Cardiac fibroblast (primary cell): ENCODE results near the gene HHAT.

ENCODE experiments used
- DNase-seq, 2 donors: peaks; one replicate each; pipeline versions ENCODE4 v3.0.0 to v3.0.0-alpha.2; 2010; ENCODE audit warnings: low read depth in 2 of 2
- H3K4me3 ChIP-seq, 2 donors: replicated peaks in 1 of 2; 1 replicate in 1 of 2; 2 replicates in 1 of 2; pipeline ENCODE4 v1.5.1; 2011; ENCODE audit warnings: low read depth in 2 of 2, low read length in 2 of 2, mild to moderate bottlenecking in 2 of 2, moderate library complexity in 1 of 2
- CTCF ChIP-seq: IDR thresholded peaks from one replicate; pipeline ENCODE4 v1.5.1; 2011; ENCODE audit warnings: low read depth, mild to moderate bottlenecking, low read length, inconsistent platforms

Gene HHAT

DNA sequence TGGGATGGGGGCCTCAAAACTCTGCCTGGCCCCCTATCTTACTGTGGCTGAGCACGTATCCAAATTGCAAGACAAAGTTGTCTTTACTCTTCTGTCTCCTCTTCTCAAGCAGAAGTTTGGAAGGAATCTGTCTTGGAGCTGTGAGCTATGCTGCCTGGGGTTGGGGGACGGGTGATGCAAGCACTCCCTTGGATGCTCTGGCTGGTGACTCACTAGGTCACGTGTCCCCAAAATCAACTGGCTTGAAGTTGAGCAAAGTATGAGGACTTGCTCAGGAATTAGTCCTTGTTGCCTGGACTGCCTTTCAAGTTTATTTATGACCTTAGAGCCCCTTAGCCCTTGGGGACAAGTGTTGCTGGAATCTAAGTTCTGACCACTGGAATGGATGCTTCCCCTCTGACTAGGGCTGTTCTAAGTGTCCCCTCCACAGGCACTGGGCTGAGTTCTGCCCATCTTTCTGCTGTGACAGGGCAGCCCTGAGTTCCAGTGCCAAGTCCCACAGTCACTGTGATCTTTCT is 269.5 kb downstream of the HHAT start:
- no peak for TF ChIP-seq CTCF
- peak; percentile 85 to 94 for DNase-seq
- no peak overlapping the region for H3K4me3 ChIP-seq

DNA sequence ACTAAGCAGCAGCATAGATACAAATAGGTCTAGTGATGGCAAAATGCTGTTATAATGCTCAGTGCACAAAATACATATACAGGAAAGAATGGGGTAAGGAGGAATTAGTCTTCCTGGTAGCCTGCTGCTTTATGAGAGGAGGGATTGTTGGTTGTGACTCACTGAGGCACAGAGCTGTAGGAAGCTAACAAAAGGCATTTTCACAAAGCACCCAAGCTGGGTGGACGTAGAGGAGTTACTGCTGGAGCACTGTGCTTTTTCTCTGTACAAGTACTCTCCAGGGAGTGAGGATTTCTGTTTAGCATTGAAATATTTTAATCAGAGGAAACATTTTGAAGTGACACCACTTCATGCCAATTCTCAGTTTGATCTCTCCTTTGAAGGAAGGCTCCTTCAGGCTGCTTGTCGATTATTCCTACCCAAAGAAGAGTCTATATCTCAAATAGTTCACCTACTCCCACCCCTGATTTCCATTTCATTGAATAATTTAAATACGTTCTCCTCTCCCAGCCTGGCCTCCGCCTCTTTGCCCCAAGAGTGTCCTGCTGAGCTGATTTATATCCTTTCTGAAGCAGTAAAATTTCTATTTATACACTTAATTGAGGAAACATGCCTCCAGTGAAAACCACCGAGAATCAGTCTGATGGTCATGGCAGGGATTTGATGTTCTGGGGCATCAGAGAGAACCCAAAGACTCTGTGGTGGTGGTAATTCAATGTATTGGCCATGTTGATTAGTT is 271.9 kb downstream of the HHAT start:
- TF ChIP-seq CTCF, result no peak
- DNase-seq, result no peak
- no peak overlapping the region for H3K4me3 ChIP-seq

GRCh38 chr1:210603123-210603522 is 274.4 kb downstream of the HHAT start:
- TF ChIP-seq CTCF, result no peak
- DNase-seq, result no peak
- no peak overlapping the region for H3K4me3 ChIP-seq

- no peak for DNase-seq
- H3K4me3 ChIP-seq, result no peak overlapping the region
- no peak for TF ChIP-seq CTCF
Measured at GRCh38 chr1:210605099-210605498, 276.4 kb downstream of the HHAT start.

- no peak for DNase-seq
- no peak for TF ChIP-seq CTCF
- H3K4me3 ChIP-seq, result no peak overlapping the region
Measured at GRCh38 chr1:210607361-210607760, 278.7 kb downstream of the HHAT start.

- no peak overlapping the region for H3K4me3 ChIP-seq
- no peak for TF ChIP-seq CTCF
- no peak for DNase-seq
Measured at GRCh38 chr1:210608767-210609166, 280.1 kb downstream of the HHAT start.
